Fibroblast of lung (primary cell): Measurements from ENCODE around the gene PROB1. TPM values are rescaled to one million over a fixed set of nuclear protein-coding genes. Genes with fewer than 3 reads are reported as not detected.
A peak's percentile ranks its signal among the peaks of the same experiment; 100 is the strongest.

ENCODE experiments used
- DNase-seq, 2 donors: peaks; one replicate each; pipeline versions ENCODE4 v3.0.0 to v3.0.0-alpha.2; 2010; ENCODE audit warnings: low read depth in 2 of 2
- H2AFZ ChIP-seq: 2 replicates; pipeline ENCODE4 v1.5.1; 2012; ENCODE audit warnings: low read length, control low read depth, inconsistent platforms
- H3K27ac ChIP-seq: 2 replicates; pipeline ENCODE4 v1.5.1; 2011; ENCODE audit warnings: low read length, control low read depth; ENCODE audit not compliant: insufficient read depth
- H3K27me3 ChIP-seq: 2 replicates; pipeline ENCODE4 v1.5.1; 2011; ENCODE audit warnings: mild to moderate bottlenecking, low read length; ENCODE audit not compliant: control insufficient read depth, insufficient read depth
- H3K36me3 ChIP-seq: 2 replicates; pipeline ENCODE4 v1.5.1; 2011; ENCODE audit warnings: low read length; ENCODE audit not compliant: control insufficient read depth, insufficient read depth
- H3K4me1 ChIP-seq: 2 replicates; pipeline ENCODE4 v1.5.1; 2011; ENCODE audit warnings: low read length; ENCODE audit not compliant: control insufficient read depth, insufficient read depth; ENCODE audit errors: extremely low read depth
- H3K4me2 ChIP-seq: 2 replicates; pipeline ENCODE4 v1.5.1; 2011; ENCODE audit warnings: low read length, control low read depth; ENCODE audit not compliant: insufficient read depth; ENCODE audit errors: extremely low read depth
- H3K4me3 ChIP-seq, 4 experiments: fragments of 200-600 bp in 1 of 4; sonication (generic) in 1 of 4; replicated peaks in 1 of 4; 2 replicates each; pipeline ENCODE4 v1.5.1; 2011 to 2016; ENCODE audit warnings: low read length in 4 of 4, low read depth in 3 of 4, mild to moderate bottlenecking in 3 of 4, control low read depth in 2 of 4, inconsistent platforms in 1 of 4, mixed read lengths in 1 of 4; ENCODE audit not compliant: insufficient read depth in 1 of 4; ENCODE audit errors: control extremely low read depth in 1 of 4
- H3K79me2 ChIP-seq: 2 replicates; pipeline ENCODE4 v1.5.1; 2012; ENCODE audit warnings: mild to moderate bottlenecking, low read length, inconsistent platforms; ENCODE audit not compliant: control insufficient read depth, insufficient read depth
- H3K9ac ChIP-seq: 2 replicates; pipeline ENCODE4 v1.5.1; 2011; ENCODE audit warnings: mild to moderate bottlenecking, low read length, control low read depth; ENCODE audit not compliant: insufficient read depth
- H3K9me3 ChIP-seq: 2 replicates; pipeline ENCODE4 v1.5.1; 2012; ENCODE audit warnings: low read depth, low read length; ENCODE audit not compliant: control insufficient read depth, insufficient read depth
- H4K20me1 ChIP-seq: 2 replicates; pipeline ENCODE4 v1.5.1; 2011; ENCODE audit warnings: low read length; ENCODE audit not compliant: control insufficient read depth, insufficient read depth; ENCODE audit errors: extremely low read depth
- EZH2 ChIP-seq: IDR thresholded peaks from 2 replicates; pipeline ENCODE4 v1.5.1; 2012; ENCODE audit warnings: low read length, control low read depth, mild to moderate bottlenecking; ENCODE audit errors: missing control alignments
- polyA plus RNA-seq, 2 donors: library from polyadenylated mRNA; depleted of rRNA in 1 of 2; stranded (reverse) in 1 of 2; unstranded in 1 of 2; fragments of >200 nt; gene quantifications; 2 replicates each; pipeline ENCODE4 v1.2.1, GENCODE V29; 2011 to 2012; ENCODE audit warnings: missing spikeins in 1 of 2
- total RNA-seq: library from RNA; depleted of rRNA; stranded (reverse); fragments of >200 nt; gene quantifications from 2 replicates; pipeline ENCODE4 v1.2.1, GENCODE V29; 2014
- TF ChIP-seq, protein P1 (sequence below), 2 donors: IDR thresholded peaks in 1 of 2; conservative IDR thresholded peaks in 1 of 2; 1 replicate in 1 of 2; 2 replicates in 1 of 2; pipeline ENCODE4 v1.5.1; 2011 to 2012; ENCODE audit warnings: low read length in 2 of 2, control low read depth in 1 of 2, inconsistent platforms in 1 of 2, low read depth in 1 of 2, mild to moderate bottlenecking in 1 of 2

PROB1 gene
- total and polyA plus RNA-seq, 2 donors (not counting 1 experiment from before 2014, with no cell fraction given) = 0.34 to 1.5 TPM

- TF ChIP-seq EZH2 = peak; percentile 55
- TF ChIP-seq, protein P1, sequence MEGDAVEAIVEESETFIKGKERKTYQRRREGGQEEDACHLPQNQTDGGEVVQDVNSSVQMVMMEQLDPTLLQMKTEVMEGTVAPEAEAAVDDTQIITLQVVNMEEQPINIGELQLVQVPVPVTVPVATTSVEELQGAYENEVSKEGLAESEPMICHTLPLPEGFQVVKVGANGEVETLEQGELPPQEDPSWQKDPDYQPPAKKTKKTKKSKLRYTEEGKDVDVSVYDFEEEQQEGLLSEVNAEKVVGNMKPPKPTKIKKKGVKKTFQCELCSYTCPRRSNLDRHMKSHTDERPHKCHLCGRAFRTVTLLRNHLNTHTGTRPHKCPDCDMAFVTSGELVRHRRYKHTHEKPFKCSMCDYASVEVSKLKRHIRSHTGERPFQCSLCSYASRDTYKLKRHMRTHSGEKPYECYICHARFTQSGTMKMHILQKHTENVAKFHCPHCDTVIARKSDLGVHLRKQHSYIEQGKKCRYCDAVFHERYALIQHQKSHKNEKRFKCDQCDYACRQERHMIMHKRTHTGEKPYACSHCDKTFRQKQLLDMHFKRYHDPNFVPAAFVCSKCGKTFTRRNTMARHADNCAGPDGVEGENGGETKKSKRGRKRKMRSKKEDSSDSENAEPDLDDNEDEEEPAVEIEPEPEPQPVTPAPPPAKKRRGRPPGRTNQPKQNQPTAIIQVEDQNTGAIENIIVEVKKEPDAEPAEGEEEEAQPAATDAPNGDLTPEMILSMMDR (conservative IDR thresholded peaks at IDR 0.05 in 1 of 2, IDR thresholded peaks at IDR 0.05 in 1 of 2; ENCODE audit: low read depth in 1 of 2, low read length in 2 of 2) = peak; percentile 22 to 34
- peak overlapping the region; percentile 15 for H2AFZ ChIP-seq
- H3K4me2 ChIP-seq = no peak overlapping the region
- H4K20me1 ChIP-seq = no peaks in the 10 kb centered on the region
- no peaks in the 10 kb centered on the region for H3K9me3 ChIP-seq
- peaks cover 8% of the 10 kb centered on the region for H3K4me1 ChIP-seq
- H3K9ac ChIP-seq = peak overlapping the region; percentile 41
- peaks cover 11% of the 10 kb centered on the region for H3K27me3 ChIP-seq
- H3K4me3 ChIP-seq = peak overlapping the region in 3 of 4 experiments; percentile 21 to 51 (median 34)
- peak in 1 of 2 donors; percentile 46 for DNase-seq
- no peaks in the 10 kb centered on the region for H3K79me2 ChIP-seq
- H3K36me3 ChIP-seq = no peaks in the 10 kb centered on the region
- H3K27ac ChIP-seq = no peak overlapping the region
These were observed 716 bp downstream of the PROB1 start for GRCh38 chr5:139394123-139394653.

DNA sequence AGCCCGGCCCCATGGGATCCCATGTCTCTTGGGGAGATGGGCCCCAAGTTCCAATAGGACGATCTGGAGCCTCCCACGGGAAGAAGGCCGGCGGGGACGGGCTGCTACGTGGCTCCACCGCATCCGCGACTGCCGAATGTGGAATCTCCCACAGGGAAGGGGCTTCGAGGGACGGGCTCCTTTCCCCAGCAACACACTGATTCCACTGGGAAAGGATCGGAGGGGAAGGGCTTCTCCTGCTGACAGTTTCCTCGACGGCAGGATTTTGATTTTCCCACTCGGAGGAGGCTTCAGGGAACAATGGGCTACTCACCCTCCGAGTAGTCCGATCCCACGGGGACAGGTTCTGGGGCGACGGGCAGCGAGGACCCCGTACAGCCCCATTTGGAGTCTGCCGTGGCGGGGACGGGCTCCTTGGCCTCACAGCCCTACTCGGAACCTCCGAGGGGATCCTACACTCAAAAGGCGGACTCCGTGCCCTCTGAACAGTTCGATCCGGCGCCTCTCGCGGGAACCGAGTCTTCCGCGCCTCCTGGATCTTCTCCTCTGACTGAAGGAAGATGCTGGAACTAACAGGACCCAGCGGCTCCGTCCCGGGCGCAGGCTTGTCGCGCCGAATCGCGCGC is 1.3 kb downstream of the PROB1 start:
- H3K4me2 ChIP-seq = no peak overlapping the region
- no peaks in the 10 kb centered on the region for H3K9me3 ChIP-seq
- TF ChIP-seq, protein P1 (conservative IDR thresholded peaks at IDR 0.05 in 1 of 2, IDR thresholded peaks at IDR 0.05 in 1 of 2; ENCODE audit: low read depth in 1 of 2, low read length in 2 of 2) = no peak
- peak; percentile 79 for TF ChIP-seq EZH2
- DNase-seq = no peak
- H3K27me3 ChIP-seq = peaks cover 11% of the 10 kb centered on the region
- peak overlapping the region in 2 of 4 experiments; percentile 42 to 51 for H3K4me3 ChIP-seq
- H3K27ac ChIP-seq = no peak overlapping the region
- no peaks in the 10 kb centered on the region for H3K36me3 ChIP-seq
- no peaks in the 10 kb centered on the region for H4K20me1 ChIP-seq
- H2AFZ ChIP-seq = peak overlapping the region; percentile 15
- H3K79me2 ChIP-seq = no peaks in the 10 kb centered on the region
- peaks cover 8% of the 10 kb centered on the region for H3K4me1 ChIP-seq
- H3K9ac ChIP-seq = no peak overlapping the region

GRCh38 chr5:139392678-139393496 is 2.0 kb downstream of the PROB1 start:
- no peaks in the 10 kb centered on the region for H3K79me2 ChIP-seq
- no peaks in the 10 kb centered on the region for H3K36me3 ChIP-seq
- no peak overlapping the region for H3K9ac ChIP-seq
- no peaks in the 10 kb centered on the region for H4K20me1 ChIP-seq
- peak; percentile 52 to 58 for DNase-seq
- peaks cover 8% of the 10 kb centered on the region for H3K4me1 ChIP-seq
- peak overlapping the region; percentile 8 for H3K4me2 ChIP-seq
- no peak overlapping the region for H3K27ac ChIP-seq
- no peak for TF ChIP-seq EZH2
- TF ChIP-seq, protein P1 (conservative IDR thresholded peaks at IDR 0.05 in 1 of 2, IDR thresholded peaks at IDR 0.05 in 1 of 2; ENCODE audit: low read depth in 1 of 2, low read length in 2 of 2) = peak; percentile 25 to 59
- peak overlapping the region in 3 of 4 experiments; percentile 2 to 51 (median 42) for H3K4me3 ChIP-seq
- no peaks in the 10 kb centered on the region for H3K9me3 ChIP-seq
- peaks cover 11% of the 10 kb centered on the region for H3K27me3 ChIP-seq
- no peak overlapping the region for H2AFZ ChIP-seq
